ENCODE data around the gene SPARCL1. TPM values are rescaled to one million over a fixed set of nuclear protein-coding genes. Genes with fewer than 3 reads are reported as not detected.

Gene SPARCL1
- polyA plus RNA-seq, 1 of the 3 experiments (the other 2 are of a cell fraction) = not detected

DNA sequence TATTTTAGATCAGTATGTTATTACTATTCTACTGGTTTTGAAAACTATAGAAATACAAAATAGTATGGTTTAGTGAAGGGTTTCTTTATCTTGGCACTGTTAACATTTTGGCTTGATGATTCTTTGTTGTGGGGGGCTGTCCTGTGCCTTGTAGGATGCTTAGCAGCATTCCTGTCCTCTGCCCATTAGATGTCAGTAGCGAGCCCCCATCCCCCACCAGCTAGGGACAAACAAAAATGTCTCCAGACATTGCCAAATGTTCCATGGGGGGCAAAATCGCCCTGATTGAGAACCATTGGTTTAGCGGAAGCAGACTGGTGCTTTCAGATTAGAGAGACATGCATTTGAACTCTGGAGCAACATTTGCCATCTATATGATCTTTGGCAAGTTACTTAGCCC is 23.3 kb downstream of the SPARCL1 start:
- no peak overlapping the region for H3K4me3 ChIP-seq (ENCODE audit: low read depth in 2 of 2, low read length in 1 of 2)
- H3K4me2 ChIP-seq = no peak overlapping the region
- POLR2A ChIA-PET = no interaction called here
- TF ChIP-seq, protein P1, sequence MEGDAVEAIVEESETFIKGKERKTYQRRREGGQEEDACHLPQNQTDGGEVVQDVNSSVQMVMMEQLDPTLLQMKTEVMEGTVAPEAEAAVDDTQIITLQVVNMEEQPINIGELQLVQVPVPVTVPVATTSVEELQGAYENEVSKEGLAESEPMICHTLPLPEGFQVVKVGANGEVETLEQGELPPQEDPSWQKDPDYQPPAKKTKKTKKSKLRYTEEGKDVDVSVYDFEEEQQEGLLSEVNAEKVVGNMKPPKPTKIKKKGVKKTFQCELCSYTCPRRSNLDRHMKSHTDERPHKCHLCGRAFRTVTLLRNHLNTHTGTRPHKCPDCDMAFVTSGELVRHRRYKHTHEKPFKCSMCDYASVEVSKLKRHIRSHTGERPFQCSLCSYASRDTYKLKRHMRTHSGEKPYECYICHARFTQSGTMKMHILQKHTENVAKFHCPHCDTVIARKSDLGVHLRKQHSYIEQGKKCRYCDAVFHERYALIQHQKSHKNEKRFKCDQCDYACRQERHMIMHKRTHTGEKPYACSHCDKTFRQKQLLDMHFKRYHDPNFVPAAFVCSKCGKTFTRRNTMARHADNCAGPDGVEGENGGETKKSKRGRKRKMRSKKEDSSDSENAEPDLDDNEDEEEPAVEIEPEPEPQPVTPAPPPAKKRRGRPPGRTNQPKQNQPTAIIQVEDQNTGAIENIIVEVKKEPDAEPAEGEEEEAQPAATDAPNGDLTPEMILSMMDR (IDR thresholded peaks at IDR 0.05) = peak; percentile 39
- TF ChIP-seq TAF1 (IDR thresholded peaks at IDR 0.05; ENCODE audit: borderline replicate concordance, low read depth, low read length) (no peak), TCF12 (IDR thresholded peaks at IDR 0.05) (no peak)
- WGBS (ENCODE audit: low lambda C conversion rate) = 77% methylated on average over 2 of the region's 3 CpGs
- no peak overlapping the region for H2AFZ ChIP-seq (ENCODE audit: low read depth)
- no peak for DNase-seq
- no peaks in the 10 kb centered on the region for H4K20me1 ChIP-seq (ENCODE audit: insufficient read depth)
- peaks cover 6 to 13% of the 10 kb centered on the region in 2 experiments; a peak in 3 of 4 replicates for H3K4me1 ChIP-seq (ENCODE audit: control insufficient read depth in 1 of 2, insufficient read depth in 2 of 2, low read depth in 1 of 2, low read length in 1 of 2)
- H3K27me3 ChIP-seq (ENCODE audit: insufficient read depth) = no peaks in the 10 kb centered on the region
- H3K79me2 ChIP-seq (ENCODE audit: insufficient read depth) = no peaks in the 10 kb centered on the region
- no peaks in the 10 kb centered on the region for H3K9me3 ChIP-seq
- no peak overlapping the region for H3K9ac ChIP-seq
- no peaks in the 10 kb centered on the region for H3K36me3 ChIP-seq (replicated peaks in 1 of 2; ENCODE audit: control insufficient read depth in 1 of 2, insufficient read depth in 2 of 2, low read length in 1 of 2)
- no peaks in the 10 kb centered on the region for H3F3A ChIP-seq (replicated peaks; ENCODE audit: insufficient read depth)
- H3K9me2 ChIP-seq = no peaks in the 10 kb centered on the region
- CTCF ChIA-PET = no interaction called here
- no peak overlapping the region for H3K27ac ChIP-seq (ENCODE audit: low read depth in 2 of 2, low read length in 1 of 2)

DNA sequence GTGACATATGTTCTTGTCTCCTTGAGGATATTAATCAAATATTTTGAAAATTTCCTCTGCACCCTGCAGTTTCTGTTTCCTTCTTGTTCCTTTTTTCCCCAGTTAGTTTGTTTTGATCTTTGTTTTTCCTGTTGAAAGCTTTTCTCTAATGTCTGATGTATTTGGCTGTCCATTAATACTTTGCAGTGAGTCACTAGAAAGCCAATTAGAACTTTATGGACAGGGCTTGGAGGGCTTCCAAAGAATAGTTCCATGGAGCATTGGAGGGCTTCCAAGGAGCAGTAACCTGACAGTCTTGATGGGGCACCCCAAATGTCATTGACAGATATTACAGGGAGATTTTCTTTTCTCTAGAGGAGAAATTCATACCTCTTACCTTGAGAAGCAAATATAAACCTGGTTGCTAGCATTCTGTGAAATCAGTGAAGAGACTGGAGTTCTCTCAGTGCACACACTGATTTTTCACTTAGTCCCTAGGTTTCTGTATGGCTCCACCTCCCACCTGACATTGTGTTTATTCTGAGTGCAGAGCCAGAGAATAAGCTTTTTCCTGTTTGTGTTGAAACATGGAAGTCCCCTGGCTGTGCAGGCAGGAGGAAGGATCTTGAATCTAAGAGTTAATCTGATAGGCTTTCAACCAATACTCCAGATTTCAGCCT is 26.5 kb downstream of the SPARCL1 start:
- peak overlapping the region; percentile 14 to 58; a peak in 3 of 4 replicates for H3K27ac ChIP-seq (ENCODE audit: low read depth in 2 of 2, low read length in 1 of 2)
- no peaks in the 10 kb centered on the region for H3K27me3 ChIP-seq (ENCODE audit: insufficient read depth)
- ChIA-PET CTCF (no interaction called here), POLR2A (no interaction called here)
- no peaks in the 10 kb centered on the region for H3F3A ChIP-seq (replicated peaks; ENCODE audit: insufficient read depth)
- H4K20me1 ChIP-seq (ENCODE audit: insufficient read depth) = no peaks in the 10 kb centered on the region
- H3K36me3 ChIP-seq (replicated peaks in 1 of 2; ENCODE audit: control insufficient read depth in 1 of 2, insufficient read depth in 2 of 2, low read length in 1 of 2) = no peaks in the 10 kb centered on the region
- no peaks in the 10 kb centered on the region for H3K9me3 ChIP-seq
- H3K79me2 ChIP-seq (ENCODE audit: insufficient read depth) = no peaks in the 10 kb centered on the region
- H3K4me3 ChIP-seq (ENCODE audit: low read depth in 2 of 2, low read length in 1 of 2) = no peak overlapping the region
- no peak overlapping the region for H3K9ac ChIP-seq
- H3K4me2 ChIP-seq = no peak overlapping the region
- DNase-seq = no peak
- peaks cover 6 to 11% of the 10 kb centered on the region in 2 experiments; a peak in 3 of 4 replicates for H3K4me1 ChIP-seq (ENCODE audit: control insufficient read depth in 1 of 2, insufficient read depth in 2 of 2, low read depth in 1 of 2, low read length in 1 of 2)
- no peaks in the 10 kb centered on the region for H3K9me2 ChIP-seq
- no peak overlapping the region for H2AFZ ChIP-seq (ENCODE audit: low read depth)
- no peak for TF ChIP-seq RXRA (IDR thresholded peaks at IDR 0.05; ENCODE audit: borderline replicate concordance, low read depth)
- no peak for TF ChIP-seq RFX5 (IDR thresholded peaks at IDR 0.05; ENCODE audit: low read length)
- TF ChIP-seq FOSL2 (IDR thresholded peaks at IDR 0.05; ENCODE audit: borderline replicate concordance, low read depth) = peak; percentile 42; the same call in 1 of the 2 replicates
- TF ChIP-seq, protein P2, sequence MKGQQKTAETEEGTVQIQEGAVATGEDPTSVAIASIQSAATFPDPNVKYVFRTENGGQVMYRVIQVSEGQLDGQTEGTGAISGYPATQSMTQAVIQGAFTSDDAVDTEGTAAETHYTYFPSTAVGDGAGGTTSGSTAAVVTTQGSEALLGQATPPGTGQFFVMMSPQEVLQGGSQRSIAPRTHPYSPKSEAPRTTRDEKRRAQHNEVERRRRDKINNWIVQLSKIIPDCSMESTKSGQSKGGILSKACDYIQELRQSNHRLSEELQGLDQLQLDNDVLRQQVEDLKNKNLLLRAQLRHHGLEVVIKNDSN (IDR thresholded peaks at IDR 0.05; ENCODE audit: borderline replicate concordance, low read depth) = no peak
- no peak for TF ChIP-seq GATA2 (CRISPR knock-in tag; IDR thresholded peaks at IDR 0.05)
- TF ChIP-seq ELF1 (IDR thresholded peaks at IDR 0.05) = no peak
- TF ChIP-seq, protein P3, sequence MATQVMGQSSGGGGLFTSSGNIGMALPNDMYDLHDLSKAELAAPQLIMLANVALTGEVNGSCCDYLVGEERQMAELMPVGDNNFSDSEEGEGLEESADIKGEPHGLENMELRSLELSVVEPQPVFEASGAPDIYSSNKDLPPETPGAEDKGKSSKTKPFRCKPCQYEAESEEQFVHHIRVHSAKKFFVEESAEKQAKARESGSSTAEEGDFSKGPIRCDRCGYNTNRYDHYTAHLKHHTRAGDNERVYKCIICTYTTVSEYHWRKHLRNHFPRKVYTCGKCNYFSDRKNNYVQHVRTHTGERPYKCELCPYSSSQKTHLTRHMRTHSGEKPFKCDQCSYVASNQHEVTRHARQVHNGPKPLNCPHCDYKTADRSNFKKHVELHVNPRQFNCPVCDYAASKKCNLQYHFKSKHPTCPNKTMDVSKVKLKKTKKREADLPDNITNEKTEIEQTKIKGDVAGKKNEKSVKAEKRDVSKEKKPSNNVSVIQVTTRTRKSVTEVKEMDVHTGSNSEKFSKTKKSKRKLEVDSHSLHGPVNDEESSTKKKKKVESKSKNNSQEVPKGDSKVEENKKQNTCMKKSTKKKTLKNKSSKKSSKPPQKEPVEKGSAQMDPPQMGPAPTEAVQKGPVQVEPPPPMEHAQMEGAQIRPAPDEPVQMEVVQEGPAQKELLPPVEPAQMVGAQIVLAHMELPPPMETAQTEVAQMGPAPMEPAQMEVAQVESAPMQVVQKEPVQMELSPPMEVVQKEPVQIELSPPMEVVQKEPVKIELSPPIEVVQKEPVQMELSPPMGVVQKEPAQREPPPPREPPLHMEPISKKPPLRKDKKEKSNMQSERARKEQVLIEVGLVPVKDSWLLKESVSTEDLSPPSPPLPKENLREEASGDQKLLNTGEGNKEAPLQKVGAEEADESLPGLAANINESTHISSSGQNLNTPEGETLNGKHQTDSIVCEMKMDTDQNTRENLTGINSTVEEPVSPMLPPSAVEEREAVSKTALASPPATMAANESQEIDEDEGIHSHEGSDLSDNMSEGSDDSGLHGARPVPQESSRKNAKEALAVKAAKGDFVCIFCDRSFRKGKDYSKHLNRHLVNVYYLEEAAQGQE (IDR thresholded peaks at IDR 0.05; ENCODE audit: low read depth, low read length) = no peak
- TF ChIP-seq EZH2phosphoT487 (IDR thresholded peaks at IDR 0.05; ENCODE audit: borderline replicate concordance, low read depth) = no peak
- no peak; a peak in 1 of 4 replicates for TF ChIP-seq EP300 (IDR thresholded peaks at IDR 0.05; ENCODE audit: borderline replicate concordance in 1 of 2, low read depth in 1 of 2, low read length in 1 of 2)
- TF ChIP-seq NFIC (IDR thresholded peaks at IDR 0.05; ENCODE audit: borderline replicate concordance) = peak; percentile 69; the same call in 1 of the 2 replicates
- TF ChIP-seq CHD2 (IDR thresholded peaks at IDR 0.05; ENCODE audit: low read length, partially characterized antibody) = no peak
- TF ChIP-seq, protein P4, sequence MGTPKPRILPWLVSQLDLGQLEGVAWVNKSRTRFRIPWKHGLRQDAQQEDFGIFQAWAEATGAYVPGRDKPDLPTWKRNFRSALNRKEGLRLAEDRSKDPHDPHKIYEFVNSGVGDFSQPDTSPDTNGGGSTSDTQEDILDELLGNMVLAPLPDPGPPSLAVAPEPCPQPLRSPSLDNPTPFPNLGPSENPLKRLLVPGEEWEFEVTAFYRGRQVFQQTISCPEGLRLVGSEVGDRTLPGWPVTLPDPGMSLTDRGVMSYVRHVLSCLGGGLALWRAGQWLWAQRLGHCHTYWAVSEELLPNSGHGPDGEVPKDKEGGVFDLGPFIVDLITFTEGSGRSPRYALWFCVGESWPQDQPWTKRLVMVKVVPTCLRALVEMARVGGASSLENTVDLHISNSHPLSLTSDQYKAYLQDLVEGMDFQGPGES (IDR thresholded peaks at IDR 0.05; ENCODE audit: low read depth, low read length) = no peak
- TF ChIP-seq, protein P5, sequence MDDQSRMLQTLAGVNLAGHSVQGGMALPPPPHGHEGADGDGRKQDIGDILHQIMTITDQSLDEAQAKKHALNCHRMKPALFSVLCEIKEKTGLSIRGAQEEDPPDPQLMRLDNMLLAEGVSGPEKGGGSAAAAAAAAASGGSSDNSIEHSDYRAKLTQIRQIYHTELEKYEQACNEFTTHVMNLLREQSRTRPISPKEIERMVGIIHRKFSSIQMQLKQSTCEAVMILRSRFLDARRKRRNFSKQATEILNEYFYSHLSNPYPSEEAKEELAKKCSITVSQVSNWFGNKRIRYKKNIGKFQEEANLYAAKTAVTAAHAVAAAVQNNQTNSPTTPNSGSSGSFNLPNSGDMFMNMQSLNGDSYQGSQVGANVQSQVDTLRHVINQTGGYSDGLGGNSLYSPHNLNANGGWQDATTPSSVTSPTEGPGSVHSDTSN (IDR thresholded peaks at IDR 0.05) = peak; percentile 61
- TF ChIP-seq TCF12 (IDR thresholded peaks at IDR 0.05) = peak; percentile 36; the same call in 1 of the 2 replicates
- TF ChIP-seq TAF1 (IDR thresholded peaks at IDR 0.05; ENCODE audit: borderline replicate concordance, low read depth, low read length) = no peak
- TF ChIP-seq FOXM1 (IDR thresholded peaks at IDR 0.05; ENCODE audit: low read depth) = no peak
- TF ChIP-seq SIN3A (IDR thresholded peaks at IDR 0.05; ENCODE audit: borderline replicate concordance, low read depth, low read length) = no peak
